Endothelial cell of umbilical vein (primary cell): ENCODE results near the gene RSL1D1. TPM values are rescaled to one million over a fixed set of nuclear protein-coding genes. Genes with fewer than 3 reads are reported as not detected.

Experiments used
- BruUV-seq: library from RNA; stranded (reverse); fragments of 400-500 nt; replicated peaks from 2 replicates; lab custom pipeline; 2021; lab: Mats Ljungman, UMichigan
- CTCF ChIA-PET: fragments of 300-600, 350-600 bp; sonication (Branson Sonifier 250); formaldehyde crosslinking; loops from one replicate; lab custom pipeline; 2021; ENCODE audit warnings: antibody characterized with exemption, inconsistent platforms; lab: Charles Lee
- POLR2A ChIA-PET: fragments of 300-600, 350-600 bp; sonication (Branson Sonifier 250); formaldehyde crosslinking; loops from one replicate; lab custom pipeline; 2021; ENCODE audit warnings: antibody characterized with exemption, inconsistent platforms; lab: Charles Lee
- DNase-seq: peaks from one replicate; pipeline ENCODE4 v3.0.0-alpha.2; 2011; ENCODE audit warnings: low read depth, low spot score
- FAIRE-seq: peaks from 2 replicates; lab custom pipeline; 2011; peaks lifted over from hg19 to GRCh38; lab: Jason Lieb, UNC
- H2AFZ ChIP-seq: 2 replicates; pipeline ENCODE4 v1.6.0; 2012; ENCODE audit warnings: low read depth, low read length, control low read depth, inconsistent platforms
- H3K27ac ChIP-seq: 2 replicates; pipeline ENCODE4 v1.5.1; 2011; ENCODE audit warnings: low read depth, mild to moderate bottlenecking, control low read depth, low read length, moderate library complexity; ENCODE audit not compliant: insufficient read depth
- H3K27me3 ChIP-seq, 2 experiments: 2 replicates each; pipeline versions ENCODE4 v1.6.0 to v1.6.1; 2011; ENCODE audit warnings: low read length in 2 of 2, mixed read lengths in 1 of 2; ENCODE audit not compliant: control insufficient read depth in 2 of 2, insufficient read depth in 2 of 2
- H3K36me3 ChIP-seq, 2 experiments: 2 replicates in 1 of 2; 3 replicates in 1 of 2; pipeline ENCODE4 v1.5.1; 2011; ENCODE audit warnings: low read length in 2 of 2, mild to moderate bottlenecking in 1 of 2, moderate library complexity in 1 of 2; ENCODE audit not compliant: control insufficient read depth in 2 of 2, insufficient read depth in 2 of 2; ENCODE audit errors: extremely low read depth in 1 of 2
- H3K4me1 ChIP-seq: 3 replicates; pipeline ENCODE4 v1.5.1; 2011; ENCODE audit warnings: mild to moderate bottlenecking, low read length; ENCODE audit not compliant: control insufficient read depth, insufficient read depth; ENCODE audit errors: extremely low read depth
- H3K4me2 ChIP-seq: 2 replicates; pipeline ENCODE4 v1.6.1; 2011; ENCODE audit warnings: low read length, control low read depth, mixed read lengths; ENCODE audit not compliant: insufficient read depth
- H3K4me3 ChIP-seq, 3 experiments: fragments of 200-600 bp in 1 of 3; sonication (generic), shearing (Covaris generic) in 1 of 3; replicated peaks in 1 of 3; 2 replicates each; pipeline ENCODE4 v1.5.1; 2011 to 2016; ENCODE audit warnings: control low read depth in 3 of 3, low read length in 3 of 3, mild to moderate bottlenecking in 2 of 3, inconsistent platforms in 1 of 3, low read depth in 1 of 3, moderate library complexity in 1 of 3; ENCODE audit not compliant: insufficient read depth in 1 of 3
- H3K79me2 ChIP-seq: 2 replicates; pipeline ENCODE4 v1.6.0; 2012; ENCODE audit warnings: low read length, inconsistent platforms; ENCODE audit not compliant: control insufficient read depth, insufficient read depth
- H3K9ac ChIP-seq: replicated peaks from 2 replicates; pipeline ENCODE3; 2011; ENCODE audit warnings: low read length, control low read depth; ENCODE audit not compliant: insufficient read depth; ENCODE audit errors: extremely low read depth
- H3K9me1 ChIP-seq: replicated peaks from 3 replicates; pipeline ENCODE4 v1.6.0; 2011; ENCODE audit warnings: mild to moderate bottlenecking, low read length; ENCODE audit not compliant: control insufficient read depth, insufficient read depth; ENCODE audit errors: extremely low read depth
- H3K9me3 ChIP-seq: replicated peaks from 2 replicates; pipeline ENCODE4 v1.5.1; 2012; ENCODE audit warnings: low read length, inconsistent platforms; ENCODE audit not compliant: control insufficient read depth, insufficient read depth
- H4K20me1 ChIP-seq: replicated peaks from 2 replicates; pipeline ENCODE3; 2011; ENCODE audit warnings: mild to moderate bottlenecking, low read length; ENCODE audit not compliant: control insufficient read depth, insufficient read depth; ENCODE audit errors: extremely low read depth
- EZH2 ChIP-seq: IDR thresholded peaks from 2 replicates; pipeline ENCODE4 v1.6.1; 2012; ENCODE audit warnings: borderline replicate concordance, low read depth, mild to moderate bottlenecking, moderate library complexity, low read length, inconsistent platforms; ENCODE audit not compliant: severe bottlenecking
- FOS ChIP-seq: IDR thresholded peaks from 2 replicates; pipeline ENCODE4 v1.6.1; 2011; ENCODE audit warnings: mild to moderate bottlenecking, low read length, moderate library complexity, borderline replicate concordance; ENCODE audit not compliant: insufficient read depth
- GATA2 ChIP-seq: IDR thresholded peaks from 2 replicates; pipeline ENCODE4 v1.7.0; 2011; ENCODE audit warnings: low read depth, mild to moderate bottlenecking, moderate library complexity, mixed read lengths, low read length; ENCODE audit not compliant: insufficient read length, insufficient read depth
- JUN ChIP-seq: IDR thresholded peaks from 2 replicates; pipeline ENCODE4 v1.6.1; 2011; ENCODE audit warnings: borderline replicate concordance, low read depth; ENCODE audit not compliant: insufficient read length, insufficient read depth
- MYC ChIP-seq: IDR thresholded peaks from one replicate; pipeline ENCODE4 v1.6.1; 2011; ENCODE audit warnings: mild to moderate bottlenecking, low read depth, low read length
- POLR2A ChIP-seq: IDR thresholded peaks from 2 replicates; pipeline ENCODE4 v1.6.1; 2012; ENCODE audit warnings: low read depth, mild to moderate bottlenecking, control low read depth, low read length
- POLR2AphosphoS5 ChIP-seq: IDR thresholded peaks from 2 replicates; pipeline ENCODE4 v1.6.1; 2012; ENCODE audit warnings: low read depth, mild to moderate bottlenecking, control low read depth, low read length, moderate library complexity; ENCODE audit not compliant: insufficient read depth
- dilution Hi-C: fragments of 300-500 bp; cut with MboI; formaldehyde crosslinking; loops from one replicate; pipeline ENCODE4 v1.15.0; 2019; ENCODE audit warnings: low sequenced_read_pairs; ENCODE audit not compliant: extremely low pct_ligation_motif_present
- intact Hi-C: fragments of 100-400 bp; cut with micrococcal nuclease; formaldehyde crosslinking; loops from one replicate; pipeline ENCODE4 v1.10.0; 2022
- polyA plus RNA-seq, 4 experiments: library from polyadenylated mRNA; depleted of rRNA in 3 of 4; stranded (reverse) in 3 of 4; unstranded in 1 of 4; fragments of >200 nt; gene quantifications; 2 replicates each; pipeline versions ENCODE4 v1.2.1 to v1.2.3, GENCODE V29; 2011 to 2012; ENCODE audit warnings: missing spikeins in 1 of 4
- total RNA-seq: library from RNA; stranded (reverse); gene quantifications from 2 replicates; pipeline ENCODE4 v1.2.3, GENCODE V29; 2021
- TF ChIP-seq, protein P1 (sequence below), 2 donors: IDR thresholded peaks; 1 replicate in 1 of 2; 2 replicates in 1 of 2; pipeline ENCODE4 v1.5.1; 2011; ENCODE audit warnings: low read length in 2 of 2, mild to moderate bottlenecking in 2 of 2, moderate library complexity in 2 of 2, control low read depth in 1 of 2, inconsistent platforms in 1 of 2, low read depth in 1 of 2; ENCODE audit not compliant: insufficient read depth in 1 of 2; ENCODE audit errors: extremely low read depth in 1 of 2
- TF ChIP-seq, protein P2 (sequence below): IDR thresholded peaks from 2 replicates; pipeline ENCODE4 v1.6.1; 2011; ENCODE audit not compliant: insufficient read depth, insufficient read length

The RSL1D1 gene
- total and polyA plus RNA-seq, 2 donors (not counting 3 experiments of a cell fraction or from before 2014, with no cell fraction given) = 17.0 to 132 TPM

DNA sequence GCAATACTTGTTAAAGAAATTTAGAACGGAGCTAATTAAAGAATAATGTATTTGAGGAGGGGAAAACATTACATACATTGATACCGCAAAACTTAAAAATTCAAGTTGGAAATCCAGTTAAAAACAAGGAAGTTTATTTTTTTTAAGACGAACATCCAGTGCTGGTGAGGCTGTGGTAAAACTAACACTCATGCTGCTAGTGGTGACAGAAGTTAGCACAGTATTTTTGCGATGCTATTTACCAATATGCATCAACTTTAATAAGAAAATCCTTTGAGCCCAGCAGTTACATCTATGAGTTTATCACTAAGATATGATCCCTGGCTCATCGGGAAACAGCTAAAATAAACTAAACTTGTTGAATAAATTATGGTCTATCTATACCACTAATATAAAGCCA lies 32.7 kb upstream of the RSL1D1 start:
- POLR2A ChIA-PET = no interaction called here
- intact Hi-C loops = no loop called here
- no peaks in the 10 kb centered on the region for H4K20me1 ChIP-seq
- BruUV-seq = no TSS peak
- TF ChIP-seq MYC (no peak), FOS (no peak), EZH2 (no peak), POLR2A (no peak), JUN (no peak)
- TF ChIP-seq, protein P1, sequence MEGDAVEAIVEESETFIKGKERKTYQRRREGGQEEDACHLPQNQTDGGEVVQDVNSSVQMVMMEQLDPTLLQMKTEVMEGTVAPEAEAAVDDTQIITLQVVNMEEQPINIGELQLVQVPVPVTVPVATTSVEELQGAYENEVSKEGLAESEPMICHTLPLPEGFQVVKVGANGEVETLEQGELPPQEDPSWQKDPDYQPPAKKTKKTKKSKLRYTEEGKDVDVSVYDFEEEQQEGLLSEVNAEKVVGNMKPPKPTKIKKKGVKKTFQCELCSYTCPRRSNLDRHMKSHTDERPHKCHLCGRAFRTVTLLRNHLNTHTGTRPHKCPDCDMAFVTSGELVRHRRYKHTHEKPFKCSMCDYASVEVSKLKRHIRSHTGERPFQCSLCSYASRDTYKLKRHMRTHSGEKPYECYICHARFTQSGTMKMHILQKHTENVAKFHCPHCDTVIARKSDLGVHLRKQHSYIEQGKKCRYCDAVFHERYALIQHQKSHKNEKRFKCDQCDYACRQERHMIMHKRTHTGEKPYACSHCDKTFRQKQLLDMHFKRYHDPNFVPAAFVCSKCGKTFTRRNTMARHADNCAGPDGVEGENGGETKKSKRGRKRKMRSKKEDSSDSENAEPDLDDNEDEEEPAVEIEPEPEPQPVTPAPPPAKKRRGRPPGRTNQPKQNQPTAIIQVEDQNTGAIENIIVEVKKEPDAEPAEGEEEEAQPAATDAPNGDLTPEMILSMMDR (IDR thresholded peaks at IDR 0.05; ENCODE audit: extremely low read depth in 1 of 2, insufficient read depth in 1 of 2, low read depth in 1 of 2, low read length in 2 of 2) = no peak
- no peak overlapping the region for H2AFZ ChIP-seq
- DNase-seq (no peak), FAIRE-seq (no peak)
- H3K27me3 ChIP-seq = no peaks in the 10 kb centered on the region
- dilution Hi-C loops = no loop called here
- no peak overlapping the region for H3K9ac ChIP-seq
- H3K4me2 ChIP-seq = no peak overlapping the region
- peaks cover 11 to 34% of the 10 kb centered on the region in 2 experiments for H3K36me3 ChIP-seq
- CTCF ChIA-PET = interaction anchor here (1.2 to 5.1 kb wide), 2 partner anchors 9 to 184 kb away, joined by 3 to 27 read pairs; no protein-coding TSS in a partner anchor
- H3K4me1 ChIP-seq = no peaks in the 10 kb centered on the region
- no peak overlapping the region for H3K4me3 ChIP-seq
- H3K9me1 ChIP-seq = no peaks in the 10 kb centered on the region
- no peak overlapping the region for H3K27ac ChIP-seq
- peaks cover 4% of the 10 kb centered on the region for H3K79me2 ChIP-seq
- H3K9me3 ChIP-seq = no peaks in the 10 kb centered on the region

DNA sequence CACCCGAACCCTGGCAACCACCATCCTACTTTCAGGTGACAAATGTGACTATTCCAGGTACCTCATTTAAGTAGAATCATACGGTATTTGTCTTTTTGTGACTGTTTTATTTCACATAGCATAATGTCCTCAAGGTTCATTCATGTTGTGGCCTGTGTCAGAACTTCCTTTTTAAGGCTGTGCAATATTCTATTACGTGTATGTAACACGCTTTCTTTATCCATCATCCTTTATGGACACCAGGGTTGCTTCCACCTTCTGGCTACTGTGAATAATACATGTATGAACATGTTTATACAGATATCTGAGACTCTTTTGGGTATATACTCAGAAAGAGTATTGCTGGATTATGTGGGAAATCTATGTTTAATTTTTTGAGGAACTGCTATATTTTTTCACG lies 28.7 kb upstream of the RSL1D1 start:
- dilution Hi-C loops = no loop called here
- Histone ChIP-seq H3K9ac (no peak overlapping the region), H3K9me3 (no peaks in the 10 kb centered on the region), H4K20me1 (no peaks in the 10 kb centered on the region), H2AFZ (no peak overlapping the region), H3K36me3 (peaks cover 14 to 36% of the 10 kb centered on the region in 2 experiments), H3K79me2 (peaks cover 3% of the 10 kb centered on the region), H3K4me1 (no peaks in the 10 kb centered on the region), H3K9me1 (no peaks in the 10 kb centered on the region), H3K27ac (no peak overlapping the region), H3K4me3 (no peak overlapping the region), H3K4me2 (no peak overlapping the region), H3K27me3 (no peaks in the 10 kb centered on the region)
- no TSS peak for BruUV-seq
- intact Hi-C loops = no loop called here
- DNase-seq = no peak
- CTCF ChIA-PET = no interaction called here
- POLR2A ChIA-PET = no interaction called here
- FAIRE-seq = no peak
- TF ChIP-seq MYC (no peak), POLR2A (no peak), GATA2 (no peak), EZH2 (no peak), FOS (no peak), JUN (no peak), POLR2AphosphoS5 (no peak)
- TF ChIP-seq, protein P2, sequence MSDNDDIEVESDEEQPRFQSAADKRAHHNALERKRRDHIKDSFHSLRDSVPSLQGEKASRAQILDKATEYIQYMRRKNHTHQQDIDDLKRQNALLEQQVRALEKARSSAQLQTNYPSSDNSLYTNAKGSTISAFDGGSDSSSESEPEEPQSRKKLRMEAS = no peak
- TF ChIP-seq, protein P1 (IDR thresholded peaks at IDR 0.05; ENCODE audit: extremely low read depth in 1 of 2, insufficient read depth in 1 of 2, low read depth in 1 of 2, low read length in 2 of 2) = no peak
